ENCODE data around the gene ELFN1.

ELFN1 gene

DNA sequence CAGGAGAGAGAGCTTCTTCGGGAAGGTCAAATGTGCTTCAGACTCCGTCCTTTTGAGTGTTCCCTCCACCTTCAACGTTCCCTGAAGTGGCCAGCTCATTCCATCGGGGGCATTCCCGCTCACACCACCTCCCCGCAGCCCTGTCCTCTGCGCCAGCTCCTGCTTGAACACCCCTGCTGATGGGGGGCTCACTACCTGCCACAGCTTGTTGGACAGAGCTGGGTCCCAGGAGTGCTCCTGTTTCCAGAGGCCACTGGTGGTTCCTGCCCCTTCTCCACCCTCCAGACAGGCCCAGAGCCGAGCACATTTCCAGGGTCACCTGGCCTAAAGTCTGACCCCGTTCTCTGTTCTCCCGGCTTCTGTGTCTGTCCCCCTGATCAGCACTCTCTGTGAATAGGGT lies 67.4 kb downstream of the ELFN1 start:
- no peak for TF ChIP-seq GATA3 (IDR thresholded peaks at IDR 0.05; ENCODE audit: low read depth, low read length)

- TF ChIP-seq GATA3 (IDR thresholded peaks at IDR 0.05; ENCODE audit: low read depth, low read length): no peak
- no peak for TF ChIP-seq GATA2 (IDR thresholded peaks at IDR 0.05; ENCODE audit: low read depth, low read length)
Observed at GRCh38 chr7:1737956-1738355, 67.9 kb downstream of the ELFN1 start.

- TF ChIP-seq GATA2 (IDR thresholded peaks at IDR 0.05; ENCODE audit: low read depth, low read length): no peak
- no peak for TF ChIP-seq GATA3 (IDR thresholded peaks at IDR 0.05; ENCODE audit: low read depth, low read length)
Observed at GRCh38 chr7:1738511-1738910, 68.4 kb downstream of the ELFN1 start.

- TF ChIP-seq GATA3 (IDR thresholded peaks at IDR 0.05; ENCODE audit: low read depth, low read length) (no peak), GATA2 (IDR thresholded peaks at IDR 0.05; ENCODE audit: low read depth, low read length) (no peak)
Observed at GRCh38 chr7:1738956-1739355, 68.9 kb downstream of the ELFN1 start.

DNA sequence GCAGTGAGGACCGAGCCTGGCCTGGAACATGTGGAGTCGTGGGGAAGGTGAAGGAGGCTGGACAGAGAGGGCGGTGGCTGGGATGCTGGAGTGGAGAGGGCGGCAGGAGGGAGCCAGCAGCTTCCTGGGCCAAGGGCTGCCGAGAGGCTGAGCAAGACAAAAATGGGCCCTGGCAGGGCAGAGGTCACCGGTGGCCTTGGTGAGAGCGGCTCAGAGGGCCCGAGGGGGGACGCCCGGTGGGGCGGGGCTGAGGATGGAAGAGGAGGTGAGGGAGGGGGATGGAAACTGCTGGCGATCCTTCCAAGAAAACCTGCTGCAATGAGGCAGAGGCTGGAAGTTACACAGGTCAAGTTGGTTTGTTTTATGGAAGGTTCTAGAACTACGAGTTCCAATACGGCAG lies 69.5 kb downstream of the ELFN1 start:
- TF ChIP-seq GATA2 (IDR thresholded peaks at IDR 0.05; ENCODE audit: low read depth, low read length) (no peak), GATA3 (IDR thresholded peaks at IDR 0.05; ENCODE audit: low read depth, low read length) (no peak)

GRCh38 chr7:1740214-1740613 lies 70.1 kb downstream of the ELFN1 start:
- TF ChIP-seq GATA2 (IDR thresholded peaks at IDR 0.05; ENCODE audit: low read depth, low read length) (no peak), GATA3 (IDR thresholded peaks at IDR 0.05; ENCODE audit: low read depth, low read length) (no peak)

GRCh38 chr7:1741246-1741645 lies 71.2 kb downstream of the ELFN1 start:
- TF ChIP-seq GATA2 (IDR thresholded peaks at IDR 0.05; ENCODE audit: low read depth, low read length) (no peak), GATA3 (IDR thresholded peaks at IDR 0.05; ENCODE audit: low read depth, low read length) (no peak)

DNA sequence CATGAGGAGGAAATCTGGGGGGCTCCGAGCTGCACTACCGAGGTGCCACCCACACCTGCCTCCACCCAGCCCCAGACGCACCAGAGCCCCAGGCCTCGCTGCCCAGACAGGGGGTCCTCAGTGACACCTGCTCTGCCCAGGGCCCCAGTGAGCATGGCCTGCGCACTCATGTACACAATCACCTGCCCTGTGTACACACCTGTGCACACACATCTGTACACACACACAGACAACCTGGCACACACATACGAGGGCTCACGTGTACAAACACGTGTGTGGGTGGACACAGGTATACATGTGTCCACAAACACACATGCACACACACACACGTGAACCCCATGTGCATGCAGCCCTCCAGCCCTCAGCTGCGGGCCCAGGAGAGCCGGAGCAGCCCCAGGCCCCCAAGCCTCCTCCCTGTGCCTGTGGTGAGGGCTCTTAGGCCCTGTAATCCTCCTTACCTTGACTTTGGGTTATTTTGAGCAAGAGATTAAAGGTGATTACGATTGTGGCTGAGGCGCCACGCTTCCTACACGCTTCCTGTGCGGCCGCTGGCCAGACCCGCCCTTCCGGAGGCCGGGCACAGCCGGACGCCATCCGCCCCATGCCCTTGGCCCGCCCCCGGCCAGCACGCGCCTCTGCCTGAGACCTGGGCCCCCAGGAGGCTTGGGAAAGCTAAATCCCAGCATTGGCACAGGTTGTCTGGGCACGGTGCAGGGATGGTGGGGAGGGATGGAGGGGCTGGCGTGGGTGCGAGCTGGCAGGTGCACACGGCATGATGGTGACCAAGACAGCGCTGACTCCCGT lies 71.9 kb downstream of the ELFN1 start:
- TF ChIP-seq GATA3 (IDR thresholded peaks at IDR 0.05; ENCODE audit: low read depth, low read length) (no peak), GATA2 (IDR thresholded peaks at IDR 0.05; ENCODE audit: low read depth, low read length) (no peak)

- TF ChIP-seq GATA3 (IDR thresholded peaks at IDR 0.05; ENCODE audit: low read depth, low read length) (no peak), GATA2 (IDR thresholded peaks at IDR 0.05; ENCODE audit: low read depth, low read length) (peak; percentile 63)
Observed at GRCh38 chr7:1742555-1743303, 72.7 kb downstream of the ELFN1 start.

DNA sequence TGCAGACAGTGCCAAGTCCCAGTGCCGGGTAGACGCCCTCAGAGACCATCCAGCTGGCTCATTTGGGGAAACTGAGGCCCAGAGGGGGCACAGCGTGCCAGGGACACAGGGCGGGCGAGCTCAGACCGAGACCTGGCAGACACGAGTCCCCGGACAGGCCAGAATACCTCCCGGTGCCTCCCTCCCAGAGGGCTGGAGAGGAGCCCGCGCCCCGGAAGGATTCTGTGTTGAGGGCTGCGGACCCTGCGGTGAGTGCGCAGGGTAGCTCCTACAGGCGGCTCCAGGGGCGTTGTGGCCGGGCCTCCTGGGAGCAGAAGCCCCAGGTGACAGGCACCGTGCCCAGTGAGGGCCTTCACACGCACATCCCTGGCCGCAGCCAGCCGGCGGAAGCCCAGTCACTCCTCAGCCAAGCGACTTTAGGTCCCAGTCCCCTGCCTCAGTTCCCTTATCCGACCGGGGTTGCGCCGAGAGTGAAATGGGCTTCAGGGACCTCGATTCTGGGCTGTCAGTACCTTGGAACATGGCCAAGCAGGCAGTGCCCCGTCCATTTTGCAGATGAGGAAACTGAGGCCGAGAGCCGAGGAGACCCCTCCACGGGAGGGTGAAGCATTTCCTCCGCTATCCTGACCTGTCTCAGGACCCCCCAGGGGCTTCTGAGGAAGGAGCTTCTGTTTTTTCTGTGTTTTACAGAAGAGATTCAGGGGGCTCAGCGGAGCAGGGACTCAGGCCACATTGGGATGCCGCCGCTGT lies 73.6 kb downstream of the ELFN1 start:
- no peak for TF ChIP-seq GATA3 (IDR thresholded peaks at IDR 0.05; ENCODE audit: low read depth, low read length)
- TF ChIP-seq GATA2 (IDR thresholded peaks at IDR 0.05; ENCODE audit: low read depth, low read length): no peak

- TF ChIP-seq GATA3 (IDR thresholded peaks at IDR 0.05; ENCODE audit: low read depth, low read length) (no peak), GATA2 (IDR thresholded peaks at IDR 0.05; ENCODE audit: low read depth, low read length) (no peak)
Observed at GRCh38 chr7:1744296-1745017, 74.4 kb downstream of the ELFN1 start.

GRCh38 chr7:1745018-1745532 lies 75.0 kb downstream of the ELFN1 start:
- TF ChIP-seq GATA3 (IDR thresholded peaks at IDR 0.05; ENCODE audit: low read depth, low read length) (no peak), GATA2 (IDR thresholded peaks at IDR 0.05; ENCODE audit: low read depth, low read length) (no peak)

DNA sequence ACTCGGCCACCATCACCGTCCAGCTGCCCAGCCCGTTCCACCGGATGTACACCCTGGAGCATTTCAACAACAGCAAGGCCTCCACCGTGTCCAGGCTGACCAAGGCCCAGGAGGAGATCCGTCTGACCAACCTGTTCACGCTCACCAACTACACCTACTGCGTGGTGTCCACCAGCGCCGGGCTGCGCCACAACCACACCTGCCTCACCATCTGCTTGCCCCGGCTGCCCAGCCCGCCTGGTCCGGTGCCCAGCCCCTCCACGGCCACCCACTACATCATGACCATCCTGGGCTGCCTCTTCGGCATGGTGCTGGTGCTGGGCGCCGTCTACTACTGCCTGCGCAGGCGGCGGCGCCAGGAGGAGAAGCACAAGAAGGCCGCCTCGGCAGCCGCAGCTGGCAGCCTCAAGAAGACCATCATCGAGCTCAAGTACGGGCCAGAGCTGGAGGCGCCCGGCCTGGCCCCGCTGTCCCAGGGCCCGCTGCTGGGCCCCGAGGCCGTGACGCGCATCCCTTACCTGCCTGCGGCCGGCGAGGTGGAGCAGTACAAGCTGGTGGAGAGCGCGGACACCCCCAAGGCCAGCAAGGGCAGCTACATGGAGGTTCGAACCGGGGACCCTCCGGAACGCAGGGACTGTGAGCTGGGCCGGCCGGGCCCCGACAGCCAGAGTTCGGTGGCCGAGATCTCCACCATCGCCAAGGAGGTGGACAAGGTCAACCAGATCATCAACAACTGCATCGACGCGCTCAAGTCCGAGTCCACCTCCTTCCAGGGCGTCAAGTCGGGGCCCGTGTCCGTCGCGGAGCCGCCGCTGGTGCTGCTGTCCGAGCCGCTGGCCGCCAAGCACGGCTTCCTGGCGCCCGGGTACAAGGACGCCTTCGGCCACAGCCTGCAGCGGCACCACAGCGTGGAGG lies 75.8 kb downstream of the ELFN1 start:
- TF ChIP-seq GATA2 (IDR thresholded peaks at IDR 0.05; ENCODE audit: low read depth, low read length) (no peak), GATA3 (IDR thresholded peaks at IDR 0.05; ENCODE audit: low read depth, low read length) (no peak)

Data from SH-SY5Y (cell line).